GM19467 (cell line): ENCODE measurements around the gene DACH1.
"Not testable (repeated sequence)": the region's sequence is repeated elsewhere in the genome, so short reads cannot be mapped to it uniquely, and the experiment has no call there.

Source experiments
- ATAC-seq: cut with Tn5 transposase; IDR thresholded peaks from one replicate; pipeline ENCODE4 v1.9.1; 2021; ENCODE audit warnings: mild to moderate bottlenecking, moderate library complexity; ENCODE audit not compliant: unreplicated experiment

The DACH1 gene

GRCh38 chr13:71867131-71867814 lies at the start of gene DACH1:
TSS of gene DACH1 (minus strand) at chr13:71867204.
- no peak for ATAC-seq

DNA sequence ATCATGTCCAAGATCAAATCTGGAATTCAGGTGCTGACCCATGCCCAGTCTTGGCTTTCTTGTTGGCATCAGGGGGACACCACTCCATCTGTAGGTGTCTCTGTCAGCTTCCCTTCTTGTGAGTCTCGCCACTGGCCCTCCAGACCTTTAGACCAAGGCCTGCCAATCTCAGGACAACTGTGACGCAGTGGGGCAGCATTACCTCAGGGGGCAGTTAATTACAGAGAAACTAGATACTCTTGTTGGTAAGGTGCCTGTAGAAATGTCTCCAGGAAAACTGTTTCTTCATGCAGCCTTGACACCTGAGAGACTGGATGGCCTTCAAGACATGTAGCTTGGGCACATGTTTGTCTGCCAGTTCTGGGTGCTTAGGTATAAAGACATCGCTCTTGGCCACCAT lies 46.7 kb upstream of the DACH1 start:
- no peak for ATAC-seq

DNA sequence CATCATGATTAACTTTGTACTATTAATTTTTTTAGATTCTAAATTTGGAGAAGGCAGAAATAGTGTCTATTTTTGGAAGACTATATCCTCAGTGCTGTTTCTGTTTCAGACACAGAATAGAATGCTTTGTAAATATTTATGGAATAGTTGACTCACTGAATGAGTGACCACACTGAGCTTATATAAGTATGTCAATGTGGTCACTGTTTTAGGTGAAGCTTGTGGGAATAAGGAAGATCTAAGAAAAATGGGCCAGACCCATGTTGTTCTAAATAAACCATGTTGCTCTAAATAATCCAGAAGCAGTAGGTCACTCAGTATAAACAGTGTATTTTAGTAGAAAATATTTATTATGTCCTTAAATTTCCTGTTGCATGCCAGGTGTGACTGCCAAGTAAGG lies 45.5 kb upstream of the DACH1 start:
- no peak for ATAC-seq

- no peak for ATAC-seq
These were observed 39.4 kb upstream of the DACH1 start for GRCh38 chr13:71906448-71906847.

DNA sequence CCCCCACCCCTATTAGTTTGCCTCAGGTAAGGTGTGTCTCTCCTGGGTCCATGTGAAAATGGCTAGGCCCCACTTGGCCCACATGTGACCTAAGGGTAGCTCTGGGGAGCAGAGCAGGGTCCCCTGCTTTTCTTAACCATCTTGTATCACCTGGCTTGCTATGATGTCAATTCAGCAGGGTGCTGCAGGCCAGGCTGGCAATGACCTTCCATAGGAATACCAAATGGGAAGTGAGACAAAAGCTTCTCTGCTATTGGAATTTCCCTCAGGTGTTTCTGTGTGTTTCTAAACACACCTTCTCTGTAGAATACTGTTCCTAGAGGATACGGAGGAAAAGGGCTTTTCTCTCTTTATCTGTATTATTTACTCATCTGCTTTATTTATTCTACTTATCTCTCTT lies 35.7 kb upstream of the DACH1 start:
- no peak for ATAC-seq

- ATAC-seq: not testable (repeated sequence)
These were observed 26.5 kb upstream of the DACH1 start for GRCh38 chr13:71893506-71893905.

DNA sequence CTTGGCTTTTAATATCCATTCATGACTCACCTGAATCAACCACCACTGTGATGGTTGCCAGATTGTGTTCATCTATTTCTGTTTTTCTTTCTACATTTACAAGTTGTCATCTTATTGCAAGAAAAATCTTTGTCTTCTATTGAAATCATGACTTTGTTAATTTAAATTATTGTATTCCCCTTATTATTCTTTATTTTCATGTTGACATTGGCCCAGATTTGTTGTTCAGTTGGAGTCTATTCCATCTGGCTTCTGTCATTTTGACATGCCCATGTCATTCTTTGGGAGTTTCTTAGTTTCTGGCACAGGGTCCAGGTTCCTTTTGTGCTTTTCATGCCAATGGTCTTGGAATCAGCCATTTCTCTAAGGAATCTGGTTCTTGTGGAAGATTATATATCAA lies 19.9 kb upstream of the DACH1 start:
- ATAC-seq: no peak

DNA sequence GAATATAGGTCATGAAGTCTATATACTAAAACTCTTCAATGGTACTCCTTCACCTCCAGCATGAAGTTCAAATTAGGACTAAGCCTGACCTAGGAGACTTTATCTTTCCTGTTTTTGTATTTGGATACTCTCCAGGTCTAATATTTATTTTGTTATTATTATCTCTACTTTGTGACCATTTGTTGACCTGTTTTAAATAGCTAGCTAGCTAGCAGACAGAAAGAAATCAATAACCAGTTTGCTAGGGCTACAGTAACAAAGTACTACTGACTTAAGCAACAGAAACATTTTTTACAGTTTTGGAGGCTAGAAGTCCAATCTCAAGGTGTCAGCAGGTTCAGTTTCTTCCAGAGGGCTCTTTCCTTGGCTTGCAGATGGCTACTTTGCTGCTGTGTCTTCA lies 15.1 kb upstream of the DACH1 start:
- ATAC-seq: no peak

- ATAC-seq: no peak
These were observed 13.9 kb upstream of the DACH1 start for GRCh38 chr13:71880753-71881541.

DNA sequence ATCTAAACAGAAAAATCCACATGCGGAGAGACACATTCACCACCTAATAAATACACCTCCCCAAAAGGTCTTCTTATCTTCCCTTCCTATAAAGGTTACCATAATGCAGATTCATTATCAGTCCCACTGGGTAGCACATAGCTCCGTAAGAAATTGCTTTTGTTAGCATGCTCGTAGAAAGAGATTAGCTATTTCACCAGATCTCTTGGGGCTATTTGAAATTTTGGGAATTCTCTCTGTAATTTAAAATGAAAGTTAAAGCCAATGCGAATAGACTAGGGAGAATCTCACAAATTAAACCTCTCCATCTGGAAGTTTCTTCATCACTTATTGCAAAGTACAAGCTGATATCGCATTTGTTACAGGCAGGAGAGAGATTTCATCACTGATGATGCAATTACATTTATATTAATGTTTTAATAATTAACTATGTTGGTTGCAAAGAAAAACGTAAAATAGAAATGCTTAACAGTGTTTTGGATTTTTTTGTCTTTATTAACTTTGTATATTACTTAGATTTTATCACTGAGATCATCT lies 12.9 kb upstream of the DACH1 start:
- ATAC-seq: no peak

- peak; percentile 90 for ATAC-seq
These were observed 12.1 kb upstream of the DACH1 start for GRCh38 chr13:71879129-71879535.

- no peak for ATAC-seq
These were observed 10.3 kb upstream of the DACH1 start for GRCh38 chr13:71877256-71877653.

GRCh38 chr13:71876648-71877255 lies 9.7 kb upstream of the DACH1 start:
- no peak for ATAC-seq

DNA sequence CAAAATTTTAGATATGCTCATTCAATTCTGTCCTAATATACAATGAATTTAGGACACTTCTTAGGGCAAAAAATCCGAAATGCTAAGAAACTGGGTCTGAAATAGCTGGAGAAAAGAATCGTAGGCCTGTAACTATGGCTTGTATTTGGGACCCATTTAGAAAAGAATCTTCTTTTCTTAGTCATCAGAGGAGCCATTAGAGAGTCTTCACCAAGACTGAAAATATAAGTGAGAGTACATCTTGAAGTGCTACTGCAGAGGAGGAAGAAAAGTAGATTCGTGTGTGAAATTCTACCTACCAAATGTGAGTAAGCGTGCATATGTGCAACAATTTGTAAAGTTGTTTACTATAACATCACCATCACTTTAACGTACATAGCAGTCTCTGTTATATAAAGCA lies 8.8 kb upstream of the DACH1 start:
- ATAC-seq: no peak

- no peak for ATAC-seq
These were observed 7.5 kb upstream of the DACH1 start for GRCh38 chr13:71874458-71874857.

DNA sequence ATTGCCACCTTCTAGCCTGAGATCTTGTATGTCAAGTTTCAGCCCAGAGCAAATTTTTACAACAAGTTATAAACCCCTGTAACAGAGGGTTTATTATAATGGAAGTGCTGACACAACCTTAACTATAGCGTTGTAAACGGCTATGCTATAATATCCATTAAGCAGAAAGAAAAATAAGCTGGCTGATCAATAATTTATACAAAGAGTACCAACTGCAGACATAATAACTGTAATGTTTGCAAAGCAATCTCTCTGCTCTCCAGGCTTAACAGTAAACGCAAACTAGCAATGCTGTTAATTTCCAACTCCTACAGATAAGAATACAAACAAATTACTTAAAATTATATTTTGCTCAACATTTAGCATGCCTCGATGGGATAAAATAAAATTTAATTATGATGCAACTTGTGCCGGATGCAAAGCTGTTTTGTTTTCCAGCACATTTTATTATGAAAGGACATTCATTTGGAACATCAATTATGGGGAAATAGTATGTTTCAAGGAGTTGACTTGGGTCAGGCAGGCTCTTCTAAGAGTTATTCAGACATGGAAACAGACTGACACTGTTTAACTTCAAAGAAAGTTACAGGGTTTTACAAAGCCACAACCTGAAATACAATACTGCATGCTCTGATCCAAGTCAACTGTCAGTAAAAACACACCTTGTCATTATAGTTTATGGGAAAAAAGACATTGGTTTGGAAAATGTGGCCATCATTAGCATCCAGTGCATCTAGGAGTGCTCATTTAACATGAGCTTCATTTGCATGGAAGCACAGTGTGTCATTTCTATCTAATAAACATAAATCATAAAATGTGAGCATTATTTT lies 6.6 kb upstream of the DACH1 start:
- ATAC-seq: no peak

DNA sequence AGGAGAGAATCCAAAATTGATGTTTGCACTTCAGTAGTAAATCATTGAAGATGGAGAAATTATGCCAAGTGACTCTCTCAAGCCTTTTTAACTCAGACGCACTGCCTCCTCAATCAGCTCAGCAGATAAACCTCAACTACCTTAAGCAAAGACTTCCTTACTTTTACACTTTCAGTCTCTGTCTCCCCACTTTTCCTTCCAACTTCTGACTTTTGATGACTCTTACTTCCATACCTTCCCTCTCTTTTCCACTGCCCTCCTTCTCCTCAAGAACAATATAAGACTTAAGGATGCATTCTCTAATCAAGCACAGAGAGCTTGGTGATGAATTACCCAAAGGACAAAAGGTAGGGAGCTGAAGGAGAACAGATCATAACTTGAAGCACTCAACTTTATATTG lies 4.8 kb upstream of the DACH1 start:
- ATAC-seq: no peak

DNA sequence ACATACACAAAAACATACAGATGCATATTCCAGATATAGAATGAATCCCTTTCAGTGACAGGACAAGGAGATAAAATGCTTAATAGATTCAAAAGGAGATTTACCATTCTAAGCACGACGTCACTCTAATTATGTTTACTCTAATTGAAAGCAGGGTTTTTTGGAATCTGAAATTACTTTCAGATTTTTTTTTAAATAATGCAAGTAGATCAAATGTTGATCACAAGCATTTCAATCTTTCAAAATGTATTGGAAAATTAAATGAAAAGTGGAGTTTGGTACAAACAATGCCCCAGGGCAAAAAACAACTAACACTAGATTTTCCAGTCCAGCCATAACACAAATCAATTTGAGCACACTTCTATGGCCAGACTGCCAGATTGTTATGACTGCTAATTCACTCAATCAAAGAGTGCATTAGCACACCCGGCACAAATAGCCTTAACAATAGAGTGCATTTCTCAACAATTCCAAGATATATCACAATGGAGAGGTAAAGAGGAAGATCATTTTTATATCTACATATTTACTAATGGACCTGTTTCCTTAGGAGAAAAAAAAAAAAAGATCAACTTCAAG lies 4.3 kb upstream of the DACH1 start:
- no peak for ATAC-seq

GRCh38 chr13:71870100-71870499 lies 3.1 kb upstream of the DACH1 start:
- ATAC-seq: no peak

DNA sequence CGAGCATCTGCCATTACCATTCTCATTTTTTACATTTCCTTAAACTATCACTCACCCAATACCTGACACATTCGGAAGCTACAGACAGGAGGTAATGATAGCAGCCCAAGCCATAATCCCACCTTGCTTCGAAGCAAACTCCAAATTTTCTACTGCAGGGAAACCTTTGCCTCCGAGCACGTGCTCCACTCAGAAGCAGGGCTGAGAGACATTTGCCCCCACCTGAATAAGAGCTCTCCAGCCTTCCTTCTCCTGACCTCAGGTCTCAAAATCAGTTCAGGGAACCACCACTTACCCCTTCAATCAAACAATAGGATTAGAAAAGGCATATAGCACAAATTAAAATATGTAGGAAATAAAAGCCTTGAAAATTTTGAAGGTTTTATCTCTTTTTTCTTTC lies 2.3 kb upstream of the DACH1 start:
- ATAC-seq: no peak
